Activated CD4-positive, alpha-beta T cell treated with anti-CD3 and anti-CD28 coated beads, Interleukin-2, amount 50 U/mL, for 16 hours (primary cell): Measurements from ENCODE around the gene HAPLN3.
A peak's percentile ranks its signal among the peaks of the same experiment; 100 is the strongest.
"Not testable (repeated sequence)": the region's sequence is repeated elsewhere in the genome, so short reads cannot be mapped to it uniquely, and the experiment has no call there.

ENCODE experiments used
- DNase-seq: peaks from one replicate; pipeline ENCODE4 v3.0.0-alpha.2; 2020

The HAPLN3 gene

GRCh38 chr15:88894819-88895767 is at the start of gene HAPLN3:
Gene HAPLN3, minus strand, starts transcription at chr15:88895544. Its CDS starts 8,246 bp downstream, at chr15:88887298.
- peak; percentile 73 for DNase-seq

GRCh38 chr15:88940110-88940675 is 44.8 kb upstream of the HAPLN3 start:
- no peak for DNase-seq

GRCh38 chr15:88939486-88939806 is 44.1 kb upstream of the HAPLN3 start:
- DNase-seq = no peak

GRCh38 chr15:88938802-88939485 is 43.6 kb upstream of the HAPLN3 start:
- DNase-seq = no peak

GRCh38 chr15:88934449-88934848 is 39.1 kb upstream of the HAPLN3 start:
- not testable (repeated sequence) for DNase-seq

GRCh38 chr15:88932875-88933330 is 37.6 kb upstream of the HAPLN3 start:
- no peak for DNase-seq

- no peak for DNase-seq
These were observed 37.0 kb upstream of the HAPLN3 start for GRCh38 chr15:88932271-88932874.

- no peak for DNase-seq
These were observed 35.2 kb upstream of the HAPLN3 start for GRCh38 chr15:88930579-88930978.

GRCh38 chr15:88929358-88930098 is 34.2 kb upstream of the HAPLN3 start:
- not testable (repeated sequence) for DNase-seq

- DNase-seq = not testable (repeated sequence)
These were observed 32.8 kb upstream of the HAPLN3 start for GRCh38 chr15:88928192-88928591.

- not testable (repeated sequence) for DNase-seq
These were observed 30.3 kb upstream of the HAPLN3 start for GRCh38 chr15:88925648-88926047.

GRCh38 chr15:88920892-88921435 is 25.6 kb upstream of the HAPLN3 start:
- peak; percentile 92 for DNase-seq

- peak; percentile 70 for DNase-seq
These were observed 25.0 kb upstream of the HAPLN3 start for GRCh38 chr15:88920186-88920891.

- DNase-seq = peak; percentile 93
These were observed 23.4 kb upstream of the HAPLN3 start for GRCh38 chr15:88918738-88919137.

- DNase-seq = no peak
These were observed 22.4 kb upstream of the HAPLN3 start for GRCh38 chr15:88917760-88918159.

GRCh38 chr15:88915354-88915753 is 20.0 kb upstream of the HAPLN3 start:
- no peak for DNase-seq

GRCh38 chr15:88913850-88914169 is 18.5 kb upstream of the HAPLN3 start:
- DNase-seq = no peak

- peak; percentile 71 for DNase-seq
These were observed 17.9 kb upstream of the HAPLN3 start, which contains the start of gene MFGE8 for GRCh38 chr15:88913017-88913849. Gene MFGE8, minus strand, starts transcription at chr15:88913379. Its CDS starts 60 bp downstream, at chr15:88913319.

- no peak for DNase-seq
These were observed 17.2 kb upstream of the HAPLN3 start for GRCh38 chr15:88912500-88912921.

- no peak for DNase-seq
These were observed 16.4 kb upstream of the HAPLN3 start for GRCh38 chr15:88911766-88912118.
